Neuron (in vitro differentiated cells): ENCODE data around the gene GALT.

Source experiments
- H2AFZ ChIP-seq: one replicate; pipeline ENCODE4 v1.6.1; 2013; ENCODE audit warnings: low read depth, mild to moderate bottlenecking, inconsistent platforms, low read length, moderate library complexity
- H3K27me3 ChIP-seq: one replicate; pipeline ENCODE4 v1.6.1; 2013; ENCODE audit warnings: low read length; ENCODE audit not compliant: insufficient read depth
- H3K36me3 ChIP-seq: one replicate; pipeline ENCODE4 v1.6.1; 2013; ENCODE audit warnings: low read length; ENCODE audit not compliant: insufficient read depth
- H3K4me1 ChIP-seq: one replicate; pipeline ENCODE4 v1.6.1; 2013; ENCODE audit warnings: low read length; ENCODE audit not compliant: insufficient read depth
- H3K4me3 ChIP-seq: 2 replicates; pipeline ENCODE4 v1.5.1; 2013; ENCODE audit warnings: mild to moderate bottlenecking, low read length, moderate library complexity
- H3K9me3 ChIP-seq: one replicate; pipeline ENCODE4 v1.6.1; 2013; ENCODE audit warnings: low read length

GALT gene

DNA sequence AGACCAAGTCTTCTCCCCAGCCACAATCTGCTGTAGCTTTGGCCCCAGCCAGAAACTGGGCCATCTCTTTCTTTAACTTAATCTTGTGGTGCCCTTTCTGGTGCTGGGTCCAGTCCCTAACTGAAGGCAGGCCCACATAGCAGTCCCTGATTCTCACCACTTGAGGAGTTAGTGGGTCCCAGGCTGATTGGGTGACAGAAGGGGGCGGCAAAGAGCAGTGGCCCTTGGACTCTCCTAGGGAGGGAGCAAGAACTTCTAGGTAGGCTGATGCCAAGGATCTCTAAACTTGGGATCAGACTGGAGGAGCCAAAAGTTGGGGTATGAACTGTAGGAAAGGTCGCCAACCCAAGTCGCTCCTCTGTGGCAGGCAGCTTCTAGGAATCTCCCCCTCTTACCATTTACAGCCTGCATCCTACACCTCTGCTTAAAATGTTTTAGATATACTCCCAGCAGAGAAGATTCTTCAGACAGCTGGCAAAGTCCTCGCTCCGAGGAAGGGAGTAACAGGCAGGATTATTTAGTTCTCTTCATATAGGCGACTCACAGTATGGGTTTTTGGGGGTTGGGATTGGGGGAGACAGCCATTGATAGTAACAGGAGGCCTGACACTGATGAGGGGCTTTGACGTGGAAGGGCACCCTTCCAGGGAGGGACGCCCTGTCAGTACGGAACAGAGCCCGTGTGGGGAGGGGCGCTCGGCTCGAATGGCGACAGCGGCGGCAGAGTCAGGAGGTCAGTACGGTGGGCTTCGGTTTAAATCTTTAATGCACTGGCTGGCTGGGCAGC, 18.0 kb downstream of the GALT start:
- Histone ChIP-seq H3K27me3 (no peaks in the 10 kb centered on the region), H2AFZ (peak overlapping the region; percentile 52), H3K36me3 (no peaks in the 10 kb centered on the region), H3K4me3 (peak overlapping the region; percentile 46), H3K4me1 (peaks cover 7% of the 10 kb centered on the region), H3K9me3 (no peaks in the 10 kb centered on the region)

DNA sequence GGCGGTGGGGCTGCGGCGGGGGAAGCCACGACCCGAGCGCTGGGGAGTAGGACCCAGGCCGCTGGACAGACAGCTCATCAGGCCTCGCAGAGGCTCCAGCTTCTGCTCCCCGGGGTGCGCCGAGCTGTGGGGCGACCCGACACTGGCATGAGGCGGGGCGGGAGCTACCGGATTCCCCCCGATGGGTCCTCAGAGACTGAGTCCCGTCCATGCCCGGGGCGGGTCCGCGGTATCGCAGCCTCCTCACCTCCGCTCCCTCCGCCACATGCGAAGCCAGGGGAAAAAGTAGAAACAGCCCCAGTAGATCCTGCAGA, 18.5 kb downstream of the GALT start:
- Histone ChIP-seq H3K36me3 (no peaks in the 10 kb centered on the region), H3K4me3 (peak overlapping the region; percentile 46), H2AFZ (peak overlapping the region; percentile 52), H3K27me3 (no peaks in the 10 kb centered on the region), H3K9me3 (no peaks in the 10 kb centered on the region), H3K4me1 (peaks cover 7% of the 10 kb centered on the region)

DNA sequence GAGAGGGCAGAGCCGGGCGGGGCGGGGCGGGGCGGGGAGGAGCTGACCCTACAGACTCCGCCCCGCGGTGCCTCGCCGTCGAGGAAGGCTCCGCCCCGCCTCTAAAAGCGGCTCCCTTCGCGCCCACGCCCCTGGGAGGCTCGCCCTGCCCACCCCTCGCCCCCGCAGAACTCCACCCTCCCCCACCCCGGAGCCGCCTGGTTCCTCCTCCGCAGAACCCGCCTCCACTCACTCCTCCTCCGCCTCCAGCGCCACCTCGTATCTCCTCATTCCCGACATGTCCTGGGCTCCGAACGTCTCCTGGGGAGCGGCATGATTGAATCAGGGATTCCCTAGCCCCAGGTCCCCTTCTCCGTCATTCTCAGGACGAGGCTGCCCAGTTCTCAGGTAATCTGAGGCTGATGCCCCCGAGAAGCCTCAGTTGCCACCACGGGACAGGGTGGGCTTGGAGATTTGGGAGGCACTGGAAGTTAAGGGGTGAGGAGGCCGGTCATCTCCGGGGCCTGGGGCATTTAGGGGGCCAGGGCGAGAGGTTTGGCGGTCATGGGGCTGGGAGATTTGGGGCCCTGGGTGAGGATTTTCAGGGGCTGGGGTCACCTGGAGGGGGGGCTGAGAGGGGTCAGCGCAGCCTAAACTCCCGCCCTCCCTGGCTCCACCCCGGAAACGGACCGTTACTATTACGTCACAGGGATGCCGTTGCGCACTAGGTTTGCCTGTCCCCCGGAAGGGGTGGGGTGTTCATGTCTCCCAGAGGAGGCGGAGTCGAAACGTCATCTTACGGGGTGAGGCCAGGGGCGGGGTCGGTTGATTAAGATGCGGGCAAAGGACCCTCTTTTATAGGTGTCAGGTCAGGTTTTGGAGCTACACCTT, 19.1 kb downstream of the GALT start:
- H2AFZ ChIP-seq: peak overlapping the region; percentile 52
- peak overlapping the region; percentile 60 for H3K4me3 ChIP-seq
- H3K36me3 ChIP-seq: no peaks in the 10 kb centered on the region
- H3K4me1 ChIP-seq: peaks cover 7% of the 10 kb centered on the region
- no peaks in the 10 kb centered on the region for H3K27me3 ChIP-seq
- H3K9me3 ChIP-seq: no peaks in the 10 kb centered on the region

DNA sequence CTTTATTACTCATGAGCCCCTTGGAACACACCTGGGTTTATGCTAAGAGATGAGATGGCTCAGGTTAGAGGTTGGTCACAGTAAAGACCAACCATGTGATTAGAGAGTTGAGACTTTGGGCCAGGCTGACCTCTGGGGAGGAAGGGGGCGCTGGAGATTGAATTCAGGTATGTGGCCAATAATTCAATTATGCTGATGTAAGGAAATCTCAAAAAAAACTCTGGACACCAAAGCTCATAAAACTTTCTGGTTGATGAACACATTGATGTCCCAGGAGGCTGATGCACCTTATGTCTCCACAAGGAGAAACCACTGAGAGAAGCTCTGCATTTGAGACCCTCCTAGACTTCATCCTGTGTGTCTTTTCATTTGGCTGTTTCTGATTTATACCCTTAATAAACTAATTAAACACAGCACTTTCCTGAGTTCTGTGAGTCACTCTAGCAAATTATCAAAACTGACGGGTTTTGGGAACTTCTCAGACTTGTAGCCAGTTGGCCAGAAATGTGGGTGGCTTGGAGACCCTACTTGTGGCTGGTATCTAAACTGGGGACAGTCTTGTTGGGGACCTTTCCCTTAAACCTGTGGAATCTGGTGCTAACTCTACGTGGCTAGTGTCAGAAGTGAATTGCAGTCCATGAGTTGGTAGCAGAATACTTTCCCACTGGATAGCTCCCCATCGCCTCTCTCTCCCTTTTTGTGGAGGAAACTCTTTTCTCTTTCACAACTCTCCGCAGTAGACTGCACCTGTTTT, 23.5 kb downstream of the GALT start:
- no peaks in the 10 kb centered on the region for H3K9me3 ChIP-seq
- H3K4me1 ChIP-seq: peaks cover 4% of the 10 kb centered on the region
- H3K4me3 ChIP-seq: no peak overlapping the region
- no peaks in the 10 kb centered on the region for H3K36me3 ChIP-seq
- H2AFZ ChIP-seq: no peak overlapping the region
- H3K27me3 ChIP-seq: no peaks in the 10 kb centered on the region

DNA sequence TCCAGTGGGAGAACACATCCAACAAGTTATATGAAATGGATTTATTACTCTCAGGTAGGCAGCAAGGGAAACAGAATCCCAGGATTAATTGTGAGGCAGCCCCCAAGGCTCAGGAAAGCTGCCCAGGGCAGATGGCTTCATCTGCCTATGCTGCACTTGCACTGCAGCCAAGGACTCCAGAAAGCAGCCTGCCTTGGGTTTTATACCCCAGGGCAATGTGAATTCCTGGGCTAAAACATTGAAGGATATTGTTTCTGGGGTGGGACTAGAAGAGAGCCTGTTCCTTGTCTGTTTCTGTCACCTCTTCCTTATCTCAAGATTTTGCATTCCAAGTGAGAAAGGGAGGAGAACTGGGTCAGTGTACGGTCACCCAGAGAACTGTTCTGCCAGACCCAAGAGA, 24.8 kb downstream of the GALT start:
- H2AFZ ChIP-seq: no peak overlapping the region
- no peaks in the 10 kb centered on the region for H3K9me3 ChIP-seq
- no peaks in the 10 kb centered on the region for H3K27me3 ChIP-seq
- no peak overlapping the region for H3K4me3 ChIP-seq
- no peaks in the 10 kb centered on the region for H3K36me3 ChIP-seq
- H3K4me1 ChIP-seq: peaks cover 2% of the 10 kb centered on the region

DNA sequence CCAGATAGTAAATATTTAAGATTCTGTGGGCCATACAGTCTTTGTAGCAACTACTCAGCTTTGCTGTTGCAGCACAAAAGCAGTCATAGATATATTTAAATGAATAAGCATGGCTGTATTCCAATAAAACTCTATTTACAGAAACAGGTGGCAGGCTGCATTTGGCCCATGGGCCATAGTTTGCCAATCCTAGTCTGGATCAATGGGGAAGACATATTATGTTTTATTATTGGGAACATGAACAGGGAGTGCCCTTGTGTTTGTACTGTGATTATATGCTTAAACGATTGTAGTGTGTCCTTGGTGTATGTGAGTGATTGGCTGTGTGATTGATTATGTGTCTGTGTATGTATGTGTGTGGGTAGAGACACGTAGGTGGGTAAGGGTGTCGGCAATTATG, 28.0 kb downstream of the GALT start:
- H3K4me1 ChIP-seq: no peaks in the 10 kb centered on the region
- no peaks in the 10 kb centered on the region for H3K9me3 ChIP-seq
- no peaks in the 10 kb centered on the region for H3K27me3 ChIP-seq
- H2AFZ ChIP-seq: no peak overlapping the region
- no peaks in the 10 kb centered on the region for H3K36me3 ChIP-seq
- no peak overlapping the region for H3K4me3 ChIP-seq

DNA sequence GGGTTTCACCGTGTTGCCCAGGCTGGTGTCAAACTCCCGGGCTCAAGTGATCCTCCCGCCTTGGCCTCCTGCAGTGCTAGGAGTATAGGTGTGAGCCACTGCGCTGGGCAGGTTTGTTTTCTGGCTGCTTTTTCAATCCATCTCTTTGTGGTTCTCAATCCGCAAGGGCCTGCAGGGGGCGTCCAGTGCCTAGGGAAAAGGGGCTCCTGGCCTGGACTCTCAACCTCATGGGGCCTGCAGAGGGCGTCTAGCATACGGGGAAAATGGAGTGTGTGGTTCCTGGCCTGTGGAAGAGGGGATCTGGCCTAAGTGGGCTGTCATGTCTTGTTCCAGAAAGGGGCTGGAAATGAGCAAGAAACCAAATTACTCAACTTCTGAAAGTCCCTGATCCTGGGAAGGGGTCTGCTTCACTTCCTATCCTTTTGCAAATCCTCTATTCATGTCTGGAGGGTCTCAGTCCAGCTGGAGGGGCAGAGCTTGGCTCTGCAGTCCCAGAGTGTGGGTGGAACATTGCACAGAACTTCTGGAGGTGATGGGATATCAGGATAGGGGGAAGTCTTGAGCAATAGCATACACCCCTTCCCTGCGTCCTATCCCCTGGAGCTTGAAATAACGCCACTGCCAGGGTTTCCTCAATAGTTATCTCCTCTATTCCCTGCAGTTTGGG, 28.7 kb downstream of the GALT start:
- Histone ChIP-seq H3K4me3 (no peak overlapping the region), H3K36me3 (no peaks in the 10 kb centered on the region), H3K27me3 (no peaks in the 10 kb centered on the region), H3K9me3 (no peaks in the 10 kb centered on the region), H2AFZ (no peak overlapping the region), H3K4me1 (no peaks in the 10 kb centered on the region)

DNA sequence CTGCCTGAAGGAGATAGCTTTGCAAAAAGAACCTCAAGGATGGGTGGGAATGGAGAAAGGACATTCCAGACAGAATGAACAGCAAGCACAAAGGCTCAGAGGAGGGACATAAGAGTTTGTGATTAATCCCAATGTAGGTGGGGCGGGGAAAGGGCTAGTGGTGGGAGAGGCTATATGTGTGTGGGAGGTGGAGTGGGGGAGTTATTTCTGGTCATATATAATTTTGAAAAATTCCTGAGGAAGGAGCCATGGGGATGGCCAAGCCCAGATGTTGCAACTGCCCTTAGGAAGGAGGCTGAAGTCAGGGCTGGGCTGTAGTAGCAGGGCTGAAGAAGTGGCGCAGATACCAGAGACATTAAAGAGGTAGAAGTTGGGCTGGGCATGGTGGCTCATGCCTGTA, 29.4 kb downstream of the GALT start:
- H2AFZ ChIP-seq: no peak overlapping the region
- no peaks in the 10 kb centered on the region for H3K36me3 ChIP-seq
- no peak overlapping the region for H3K4me3 ChIP-seq
- H3K27me3 ChIP-seq: no peaks in the 10 kb centered on the region
- H3K4me1 ChIP-seq: no peaks in the 10 kb centered on the region
- H3K9me3 ChIP-seq: no peaks in the 10 kb centered on the region

DNA sequence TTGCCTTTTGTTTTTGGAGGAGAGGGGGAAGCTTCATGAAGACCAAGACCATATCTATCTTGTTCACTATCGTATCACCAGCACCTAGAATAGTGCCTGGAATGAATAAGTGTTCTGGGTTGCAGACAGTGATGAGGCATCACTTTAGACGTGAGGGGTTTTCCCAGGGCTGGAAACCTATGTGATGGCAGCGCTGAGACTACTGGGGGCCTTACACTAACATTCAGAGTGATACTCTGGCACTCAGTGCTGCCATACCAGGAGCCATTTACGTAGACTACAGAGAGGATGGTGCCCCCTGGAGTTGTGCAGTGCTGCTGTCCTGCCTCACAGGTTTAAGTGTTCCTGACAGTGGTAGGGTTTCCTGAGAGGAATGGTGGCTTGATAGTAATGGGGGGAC, 37.7 kb downstream of the GALT start:
- H3K4me3 ChIP-seq: no peak overlapping the region
- no peaks in the 10 kb centered on the region for H3K27me3 ChIP-seq
- H3K4me1 ChIP-seq: no peaks in the 10 kb centered on the region
- no peaks in the 10 kb centered on the region for H3K36me3 ChIP-seq
- H2AFZ ChIP-seq: no peak overlapping the region
- H3K9me3 ChIP-seq: no peaks in the 10 kb centered on the region

DNA sequence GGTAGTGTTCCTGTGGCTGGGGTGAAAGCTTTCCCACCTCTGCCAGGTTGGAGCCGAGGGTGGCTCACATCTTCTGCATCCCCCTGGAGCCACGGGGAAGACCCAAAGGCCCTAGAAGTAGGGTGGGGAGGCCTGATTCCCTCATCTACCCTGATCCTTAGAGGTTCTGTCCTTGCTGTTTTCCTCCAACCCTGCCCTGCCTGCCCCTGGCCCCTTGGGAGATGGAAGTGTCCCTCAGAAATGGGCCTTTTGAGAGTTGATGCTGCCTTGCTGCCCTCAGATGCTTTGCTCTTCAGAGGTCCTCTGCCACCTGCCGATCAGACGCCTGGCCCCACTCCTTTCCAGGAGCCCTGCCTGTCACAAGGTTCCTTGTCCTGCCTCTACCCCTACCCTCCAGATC, 38.3 kb downstream of the GALT start:
- H2AFZ ChIP-seq: no peak overlapping the region
- H3K27me3 ChIP-seq: no peaks in the 10 kb centered on the region
- no peaks in the 10 kb centered on the region for H3K36me3 ChIP-seq
- H3K4me3 ChIP-seq: no peak overlapping the region
- H3K4me1 ChIP-seq: no peaks in the 10 kb centered on the region
- no peaks in the 10 kb centered on the region for H3K9me3 ChIP-seq

DNA sequence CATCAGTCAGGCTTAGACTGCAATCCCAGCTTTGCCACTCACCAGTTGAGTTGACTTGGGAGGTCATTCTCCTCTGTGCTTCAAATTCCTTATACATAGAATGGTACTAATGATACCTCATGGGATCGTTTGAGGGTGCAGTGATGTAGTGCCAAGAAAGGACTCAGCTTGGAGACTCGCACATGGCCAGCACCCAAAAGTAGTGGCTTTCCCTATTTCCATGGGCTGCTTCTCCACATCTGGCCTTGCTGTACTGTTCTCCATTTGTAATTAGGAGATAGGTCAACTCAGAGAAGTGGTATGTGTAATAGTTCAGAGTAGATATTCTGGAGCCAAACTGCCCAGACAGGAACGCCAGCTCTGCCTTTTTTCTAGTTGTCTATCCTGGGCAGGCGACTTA, 39.1 kb downstream of the GALT start:
- no peak overlapping the region for H3K4me3 ChIP-seq
- no peaks in the 10 kb centered on the region for H3K36me3 ChIP-seq
- no peaks in the 10 kb centered on the region for H3K27me3 ChIP-seq
- no peak overlapping the region for H2AFZ ChIP-seq
- H3K9me3 ChIP-seq: no peaks in the 10 kb centered on the region
- H3K4me1 ChIP-seq: no peaks in the 10 kb centered on the region

DNA sequence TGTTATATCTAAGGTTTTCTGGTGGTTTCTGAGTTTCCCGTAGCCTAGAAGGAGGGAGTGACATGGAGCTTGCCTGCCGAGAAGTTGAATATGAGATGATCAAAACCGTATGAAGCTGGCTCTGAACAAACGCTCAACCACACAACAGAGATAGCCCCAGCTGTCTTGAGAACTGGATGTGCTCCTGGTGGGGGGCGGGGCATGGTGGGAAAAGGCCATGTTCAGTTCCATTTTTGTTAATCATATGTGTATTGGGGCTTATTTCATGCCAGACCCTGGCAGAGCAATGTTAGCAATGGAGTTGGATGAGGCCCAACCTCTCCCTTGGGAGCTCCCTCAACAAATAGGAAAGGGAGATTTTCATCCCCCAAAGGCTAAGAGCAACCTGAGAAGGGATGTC, 39.8 kb downstream of the GALT start:
- Histone ChIP-seq H2AFZ (no peak overlapping the region), H3K9me3 (no peaks in the 10 kb centered on the region), H3K36me3 (no peaks in the 10 kb centered on the region), H3K4me1 (no peaks in the 10 kb centered on the region), H3K4me3 (no peak overlapping the region), H3K27me3 (no peaks in the 10 kb centered on the region)

DNA sequence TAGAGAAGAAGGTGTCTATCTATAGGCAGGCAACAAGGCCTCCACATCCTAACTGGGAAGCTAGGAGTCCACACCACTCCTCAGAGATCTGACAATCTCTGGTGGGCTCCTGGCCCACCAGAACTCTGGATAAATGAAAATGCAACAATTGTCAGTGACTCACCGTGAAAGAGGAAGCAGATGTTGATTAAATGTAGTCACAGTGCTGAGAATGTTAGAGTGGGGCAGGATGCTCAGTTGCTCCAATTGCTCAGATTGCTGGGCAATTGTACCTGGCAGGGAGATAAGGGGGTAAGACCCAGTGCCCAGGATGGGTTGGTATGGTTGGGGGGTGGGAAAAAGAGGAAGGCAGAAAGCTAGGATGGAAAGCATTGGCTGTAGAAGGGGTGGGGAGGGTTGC, 40.3 kb downstream of the GALT start:
- Histone ChIP-seq H3K4me3 (no peak overlapping the region), H3K27me3 (peaks cover 3% of the 10 kb centered on the region), H3K36me3 (no peaks in the 10 kb centered on the region), H3K4me1 (no peaks in the 10 kb centered on the region), H2AFZ (no peak overlapping the region), H3K9me3 (no peaks in the 10 kb centered on the region)
